Anterior cingulate cortex (tissue), 58 donors: ENCODE results near the gene NENF.

ENCODE experiments used
- DNase-seq, 58 donors: peaks; one replicate each; lab custom pipeline; 2025; lab: John Stamatoyannopoulos, UW

The NENF gene

GRCh38 chr1:212430955-212431394, 1.7 kb upstream of the NENF start:
- DNase-seq: no peak

GRCh38 chr1:212431644-212432043, 1.1 kb upstream of the NENF start:
- no peak for DNase-seq

DNA sequence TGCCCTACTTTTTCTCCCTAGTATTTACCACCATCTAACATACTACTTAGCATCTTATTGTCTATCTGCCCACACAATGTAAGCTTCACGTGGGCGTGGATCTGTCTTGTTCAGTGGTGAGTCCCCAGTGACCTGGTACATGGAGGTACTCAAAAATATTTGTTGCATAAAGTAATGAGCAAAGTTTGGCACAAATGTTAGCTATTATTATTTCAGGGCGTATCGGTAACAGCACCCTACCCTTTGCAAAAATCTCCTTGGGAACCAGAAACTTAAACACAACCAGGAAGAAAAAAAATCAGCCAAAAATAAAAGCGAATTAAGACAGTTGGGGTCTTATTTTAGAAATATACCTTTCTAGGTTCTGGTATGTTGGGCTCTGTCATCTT, 454 bp upstream of the NENF start:
- no peak for DNase-seq

DNA sequence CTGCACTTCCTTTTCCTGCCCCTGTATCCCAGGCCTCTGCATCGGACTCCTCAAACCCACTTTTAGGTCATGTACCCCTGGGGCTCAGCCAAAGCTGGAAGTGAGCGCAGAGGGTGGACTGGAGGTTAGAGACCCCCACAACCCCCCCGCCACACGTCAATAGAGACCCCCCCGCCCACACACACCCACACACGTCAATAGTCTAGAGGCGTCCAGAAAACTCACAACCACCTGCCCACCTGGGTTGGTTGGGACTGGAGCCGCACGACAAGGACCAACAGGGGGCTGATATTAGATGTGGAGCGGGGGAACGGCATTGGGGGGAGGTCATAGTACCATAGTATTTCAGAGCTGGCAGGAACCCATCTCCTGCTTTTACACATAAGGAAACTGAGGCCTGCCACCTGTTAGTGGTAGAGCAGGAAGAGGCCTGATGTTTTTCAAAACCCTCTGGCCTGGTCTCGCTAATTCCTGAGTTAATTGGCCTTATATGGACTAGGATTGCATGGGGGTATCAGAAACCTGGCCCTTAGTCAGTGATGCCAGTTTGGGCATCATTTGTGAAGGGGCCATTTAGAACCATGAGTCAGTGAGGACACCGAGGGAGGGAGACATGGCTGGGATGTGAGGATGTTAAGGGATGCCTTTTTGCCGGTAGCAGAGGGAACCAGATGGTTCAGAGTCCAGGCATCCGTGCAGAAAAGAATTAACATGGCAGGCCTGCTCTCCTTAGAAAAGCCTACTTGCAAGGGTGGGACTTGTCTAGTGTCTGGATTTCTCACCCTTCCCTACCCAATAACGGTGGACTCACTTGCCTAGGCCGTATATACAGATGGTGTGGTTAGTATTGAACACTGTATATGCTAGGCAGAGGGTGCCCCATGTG, 1.1 kb downstream of the NENF start:
- peak in 9 of 58 donors; percentile 17 to 42 (median 35) for DNase-seq

GRCh38 chr1:212434992-212435391, 2.3 kb downstream of the NENF start:
- no peak for DNase-seq

GRCh38 chr1:212437179-212437798, 4.6 kb downstream of the NENF start:
- DNase-seq: peak in 7 of 58 donors; percentile 8 to 41 (median 30)

- DNase-seq: no peak
These were observed 6.1 kb downstream of the NENF start for GRCh38 chr1:212438831-212439237.

DNA sequence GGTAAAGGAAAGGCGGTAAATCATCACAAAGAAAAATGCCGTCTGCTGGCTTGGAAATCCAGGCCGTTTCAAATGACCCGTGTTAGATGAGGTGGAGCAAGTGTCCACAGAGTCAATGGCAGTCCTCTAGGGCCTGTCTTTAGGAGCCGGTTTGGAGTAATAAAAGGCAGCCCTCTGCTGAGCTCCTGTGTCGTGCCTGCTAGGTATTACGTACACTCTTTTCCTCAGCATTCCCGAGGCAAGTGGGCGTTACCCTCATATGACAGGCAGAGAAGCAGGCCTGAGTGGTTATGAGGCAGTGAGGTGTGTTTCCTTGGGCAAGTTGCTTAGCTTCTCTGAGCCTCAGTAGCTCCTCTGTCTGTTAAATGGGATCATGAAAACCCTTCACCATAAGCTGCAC, 7.7 kb downstream of the NENF start:
- DNase-seq: no peak

GRCh38 chr1:212442408-212442807, 9.7 kb downstream of the NENF start:
- DNase-seq: no peak

- DNase-seq: no peak
These were observed 13.6 kb downstream of the NENF start for GRCh38 chr1:212446333-212446732.

- DNase-seq: no peak
These were observed 14.8 kb downstream of the NENF start for GRCh38 chr1:212447478-212447877.

GRCh38 chr1:212450331-212450881, 17.7 kb downstream of the NENF start:
- DNase-seq: peak in 14 of 58 donors; percentile 14 to 66 (median 24)

- no peak for DNase-seq
These were observed 18.9 kb downstream of the NENF start for GRCh38 chr1:212451416-212452322.

- DNase-seq: peak in 43 of 58 donors; percentile 20 to 84 (median 50)
These were observed 19.8 kb downstream of the NENF start for GRCh38 chr1:212452323-212453155.

DNA sequence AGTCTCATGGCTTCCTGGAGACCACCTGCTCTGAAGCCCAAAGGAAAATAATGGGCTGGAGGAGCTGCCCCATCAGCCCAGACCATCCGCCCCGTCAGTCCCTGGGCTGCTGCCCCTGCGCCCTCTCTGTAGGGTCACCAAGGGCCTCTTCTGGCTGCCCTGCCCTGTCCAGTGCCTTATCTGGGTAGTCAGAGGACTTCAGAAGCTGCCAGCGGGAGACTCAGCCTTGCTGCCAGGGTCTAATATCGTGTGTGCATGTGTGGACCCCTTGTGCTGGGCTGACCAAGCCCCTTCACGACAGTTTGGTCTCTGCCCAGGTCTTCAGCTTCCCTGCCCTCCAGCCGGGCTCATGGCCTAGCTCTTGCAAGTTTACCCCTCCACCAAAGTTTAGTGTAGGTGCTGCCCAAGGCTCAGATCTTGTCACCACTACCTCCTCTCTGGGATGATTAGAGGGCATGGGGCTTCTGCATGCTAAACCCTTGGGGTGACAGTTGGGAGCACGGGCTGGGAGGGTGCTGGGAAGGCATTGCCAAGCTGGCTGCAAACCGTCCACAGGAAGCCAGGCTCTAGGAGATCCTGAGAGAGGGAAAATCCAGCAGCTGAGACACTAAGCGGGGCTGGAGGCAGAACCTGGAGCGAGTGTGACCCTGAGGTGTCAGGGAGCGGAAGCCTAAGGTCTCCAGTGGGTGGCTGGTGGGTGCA, 20.6 kb downstream of the NENF start:
- DNase-seq: no peak

DNA sequence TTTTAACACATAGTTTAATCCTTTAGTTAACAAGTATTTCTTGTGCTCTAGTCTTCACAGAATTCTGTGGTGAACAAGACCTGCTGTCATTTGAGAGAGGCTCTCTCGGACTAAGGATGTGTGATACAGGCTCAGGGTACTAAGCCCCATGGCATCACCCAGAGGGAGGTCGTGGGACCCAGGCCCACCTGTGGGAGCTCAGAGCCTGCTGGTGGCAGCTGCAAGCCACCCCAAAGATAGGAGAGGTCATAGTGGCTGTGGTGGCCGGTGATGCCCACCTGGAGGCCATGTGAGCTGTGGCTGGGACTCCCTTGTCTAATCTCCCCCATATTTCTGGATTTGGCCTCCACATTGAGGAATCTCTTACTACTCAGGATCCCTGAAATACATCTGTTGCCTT, 22.0 kb downstream of the NENF start:
- DNase-seq: no peak

DNA sequence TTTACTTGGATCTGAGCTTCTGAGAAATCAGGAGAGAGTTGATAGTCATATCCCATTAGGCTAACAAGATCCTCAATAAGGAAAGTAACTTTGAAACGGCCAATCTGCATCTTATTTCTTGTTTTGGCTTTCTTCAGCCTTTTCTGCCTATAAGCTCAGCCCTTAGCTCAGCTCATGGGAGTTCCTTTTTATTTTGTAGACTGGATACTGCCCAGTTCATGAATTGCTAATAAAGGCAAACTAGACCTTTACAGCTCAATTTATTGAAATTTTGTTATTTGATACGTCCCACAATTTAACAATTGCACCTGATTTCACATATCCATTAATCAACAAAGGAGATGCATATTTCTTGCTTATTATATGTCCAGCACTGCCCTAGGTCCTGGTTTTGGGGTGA, 22.7 kb downstream of the NENF start:
- no peak for DNase-seq

GRCh38 chr1:212455803-212456528, 23.2 kb downstream of the NENF start:
- peak; percentile 20 to 97 (median 83) for DNase-seq
